Putamen (tissue), 1 donor: Measurements from ENCODE around the gene SND1.

Experiments used
- DNase-seq: peaks from one replicate; pipeline ENCODE4 v3.0.0-alpha.2; 2016; ENCODE audit warnings: low spot score

SND1 gene

GRCh38 chr7:128115821-128116723, 464.1 kb downstream of the SND1 start:
- no peak for DNase-seq

DNA sequence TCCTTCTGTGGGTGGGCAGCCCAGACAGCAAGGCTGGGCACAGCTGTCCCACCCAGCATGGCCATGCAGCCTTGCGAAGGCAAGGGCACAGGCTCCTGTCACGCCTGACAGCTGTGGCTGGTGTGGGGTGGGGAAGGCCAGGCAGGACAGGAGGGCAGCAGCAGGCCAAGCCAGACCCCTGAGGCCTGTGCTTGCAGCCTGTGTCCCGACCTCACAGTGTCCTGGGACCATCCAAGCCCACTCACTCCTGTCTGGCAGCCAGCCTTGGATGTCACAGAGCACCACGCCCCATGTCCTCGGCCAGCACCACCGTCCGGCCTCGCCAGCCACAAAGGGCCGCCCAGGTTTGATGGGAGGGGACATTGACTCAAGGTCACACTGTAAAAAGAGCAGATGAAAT, 464.7 kb downstream of the SND1 start:
- no peak for DNase-seq

- DNase-seq = no peak
Observed at GRCh38 chr7:128117691-128118090, 465.7 kb downstream of the SND1 start.

DNA sequence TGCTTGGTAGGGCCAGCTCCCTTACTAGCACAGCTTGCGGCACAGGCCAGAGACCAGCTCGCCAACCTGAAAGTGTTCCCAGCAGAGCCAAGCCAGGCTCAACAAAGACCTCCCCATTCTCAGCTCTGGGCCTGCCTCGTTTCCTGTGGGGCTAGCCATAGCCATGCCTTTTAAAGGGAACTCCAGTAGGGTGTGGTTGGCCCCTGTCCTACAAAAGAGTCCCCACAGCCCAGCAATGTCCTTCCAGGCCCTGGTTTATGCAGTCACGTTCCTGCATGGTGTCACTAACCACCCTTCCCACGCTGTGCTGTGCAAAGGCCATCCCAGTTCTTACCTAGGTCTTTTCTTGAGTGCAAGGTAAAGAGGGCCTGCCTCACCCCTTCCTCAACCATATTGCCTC, 467.0 kb downstream of the SND1 start:
- no peak for DNase-seq

DNA sequence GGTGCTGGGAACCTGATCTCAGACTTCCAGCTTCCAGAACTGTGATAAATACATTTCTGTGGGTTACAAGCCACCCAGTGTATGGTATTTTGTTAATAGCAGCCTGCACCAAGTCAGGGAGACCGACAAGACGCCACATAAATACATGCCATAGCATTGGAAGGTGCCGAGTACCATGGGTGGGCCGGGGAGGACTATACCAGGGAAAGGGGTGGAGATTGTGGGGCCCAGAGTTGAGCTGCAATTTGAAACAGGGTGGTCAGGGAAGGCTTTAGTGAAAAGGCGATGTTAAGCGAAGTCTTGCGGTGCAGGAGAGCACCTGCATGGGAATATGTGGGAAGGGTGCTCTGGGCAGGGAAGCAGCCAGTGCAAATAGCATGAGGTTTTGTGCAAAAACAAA, 468.1 kb downstream of the SND1 start:
- DNase-seq = no peak

- no peak for DNase-seq
Observed at GRCh38 chr7:128120976-128121490, 469.0 kb downstream of the SND1 start.

DNA sequence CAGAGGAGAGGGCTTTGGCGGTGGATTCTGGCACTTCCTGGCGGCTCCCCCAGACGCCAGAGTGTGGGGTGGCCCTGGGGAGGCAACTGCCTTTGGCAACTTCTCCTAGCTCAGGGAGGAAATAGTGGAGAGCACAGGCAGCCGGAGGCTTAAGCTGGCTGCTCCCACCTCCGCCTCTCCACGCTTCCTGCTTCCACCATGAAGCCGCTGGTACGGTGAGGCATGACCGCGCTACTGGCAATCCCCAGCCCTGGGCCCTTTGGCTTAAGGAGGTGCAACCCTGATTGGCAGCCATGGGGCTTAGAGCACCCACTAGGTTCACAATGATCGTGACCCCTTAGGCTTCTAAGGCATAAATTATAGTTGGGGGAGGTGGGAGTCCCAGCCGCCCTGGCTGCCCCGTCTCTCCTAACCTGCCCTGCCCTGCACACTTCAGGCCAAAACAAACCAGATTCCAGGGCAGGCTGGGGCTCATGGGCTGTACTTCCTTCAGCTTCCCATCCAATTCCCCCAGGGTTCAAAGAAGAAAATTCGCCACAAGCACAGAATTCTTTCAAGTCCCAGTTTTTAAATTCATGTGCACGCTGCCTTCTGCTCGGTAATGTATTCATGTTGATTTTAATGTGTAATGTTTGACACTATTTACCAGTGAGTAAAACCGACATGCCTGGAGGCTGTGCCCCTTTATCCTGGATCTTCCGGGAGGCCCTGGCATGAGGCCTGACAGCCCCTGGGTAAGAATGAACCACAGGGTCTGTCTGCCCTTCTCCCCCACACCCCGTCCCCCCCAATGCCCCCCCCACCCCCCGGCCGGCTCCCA, 469.9 kb downstream of the SND1 start:
- DNase-seq = no peak

- DNase-seq = no peak
Observed at GRCh38 chr7:128122576-128123290, 470.7 kb downstream of the SND1 start.

DNA sequence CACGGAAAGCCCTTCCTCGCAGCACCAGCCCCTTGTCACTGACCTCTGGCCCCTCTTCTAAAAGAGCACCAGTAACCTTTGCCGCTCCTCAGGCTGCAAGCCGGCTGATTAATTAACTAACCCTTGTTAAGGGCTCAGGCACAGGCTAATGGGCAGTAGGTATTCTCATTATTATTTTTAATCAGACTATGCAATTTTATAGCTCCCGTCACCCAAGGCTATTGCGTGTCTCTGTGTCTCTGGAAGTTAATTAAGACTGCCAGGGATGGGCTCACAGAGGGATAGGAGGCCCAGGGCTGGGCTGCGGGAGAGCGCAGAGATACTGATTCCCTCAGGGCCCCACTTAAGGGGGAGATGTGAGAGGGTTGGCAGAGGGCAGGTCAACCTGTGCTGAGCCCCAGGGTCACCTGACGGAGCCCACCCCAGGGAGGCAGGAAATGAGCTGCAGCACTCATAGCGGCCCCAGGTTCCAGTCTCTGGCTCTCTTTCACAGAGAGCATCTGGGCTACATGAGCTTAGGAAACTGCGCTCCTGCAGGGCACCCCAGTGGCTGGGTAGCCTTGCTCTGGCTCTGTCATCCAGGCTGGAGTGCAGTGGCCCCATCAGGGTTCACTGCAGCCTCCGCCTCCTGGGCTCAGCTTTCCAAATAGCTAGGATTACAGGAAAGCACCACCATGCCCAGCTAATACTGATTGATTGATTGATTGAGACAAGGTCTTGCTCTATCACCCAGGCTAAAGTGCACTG, 471.5 kb downstream of the SND1 start:
- DNase-seq = no peak

- DNase-seq = no peak
Observed at GRCh38 chr7:128124786-128125185, 472.8 kb downstream of the SND1 start.

- DNase-seq = no peak
Observed at GRCh38 chr7:128125816-128126215, 473.8 kb downstream of the SND1 start.

DNA sequence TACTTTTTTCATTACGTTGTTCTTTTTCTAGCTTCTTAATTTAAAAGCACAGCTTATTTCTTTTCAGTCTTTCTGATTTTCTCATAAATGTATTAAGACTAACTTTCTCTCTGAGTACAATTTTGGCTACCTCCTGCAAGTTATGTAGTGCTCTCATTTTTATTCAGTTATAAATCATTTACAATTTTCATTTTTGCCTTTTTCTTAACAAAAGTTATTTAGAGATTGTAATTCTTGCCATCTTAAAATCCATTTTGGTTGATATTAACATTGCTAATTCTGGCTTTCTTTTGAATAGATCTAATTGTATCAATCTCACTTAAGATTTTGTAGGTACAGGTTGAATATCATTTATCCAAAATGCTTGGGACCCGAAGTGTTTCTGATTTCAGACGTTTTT, 476.4 kb downstream of the SND1 start:
- DNase-seq = no peak

DNA sequence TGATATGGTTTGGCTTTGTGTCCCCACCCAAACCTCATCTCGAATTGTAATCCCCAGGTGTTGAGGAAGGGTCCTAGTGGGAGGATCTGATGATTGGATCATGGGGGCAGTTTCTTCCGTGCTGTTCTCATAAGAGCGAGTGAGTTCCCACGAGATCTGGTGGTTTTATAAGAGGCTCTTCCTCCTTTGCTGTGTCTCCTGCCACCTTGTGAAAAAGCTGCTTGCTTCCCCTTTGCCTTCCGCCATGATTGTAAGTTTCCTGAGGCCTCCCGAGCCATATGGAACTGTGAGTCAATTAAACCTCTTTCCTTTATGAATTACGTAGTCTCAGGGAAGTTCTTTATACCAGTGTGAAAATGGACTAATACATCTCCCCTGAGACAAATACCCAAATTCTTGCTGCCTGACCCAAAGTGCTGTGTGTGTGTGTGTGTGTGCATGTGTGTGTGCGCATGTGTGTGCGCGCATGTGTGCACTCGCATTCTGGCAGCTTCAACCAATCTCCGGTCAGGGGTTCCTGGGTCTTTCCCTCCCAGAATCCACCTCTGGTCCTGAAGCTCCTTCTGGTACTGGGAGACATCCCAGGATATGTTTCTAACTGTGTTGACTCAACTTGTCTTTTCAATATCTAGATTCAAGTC, 477.4 kb downstream of the SND1 start:
- no peak for DNase-seq

DNA sequence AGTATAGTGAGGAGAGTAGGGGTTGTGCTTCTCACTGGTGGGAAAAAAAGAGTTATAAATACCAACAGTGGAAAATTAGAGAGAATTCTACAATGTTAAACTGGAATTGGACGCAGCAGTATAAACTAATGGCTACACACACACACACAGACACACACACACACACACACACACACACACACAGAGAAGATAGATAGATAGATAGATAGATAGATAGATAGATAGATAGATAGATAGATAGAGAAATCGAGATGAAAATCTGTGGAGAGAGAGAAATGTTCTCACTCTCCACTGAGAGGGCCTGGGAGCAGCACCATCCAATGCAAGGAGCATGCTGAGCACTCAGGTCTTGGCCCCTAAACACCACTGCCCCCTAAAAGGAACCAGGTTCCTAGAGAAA, 479.1 kb downstream of the SND1 start:
- no peak for DNase-seq

GRCh38 chr7:128131731-128132130, 479.7 kb downstream of the SND1 start:
- no peak for DNase-seq

DNA sequence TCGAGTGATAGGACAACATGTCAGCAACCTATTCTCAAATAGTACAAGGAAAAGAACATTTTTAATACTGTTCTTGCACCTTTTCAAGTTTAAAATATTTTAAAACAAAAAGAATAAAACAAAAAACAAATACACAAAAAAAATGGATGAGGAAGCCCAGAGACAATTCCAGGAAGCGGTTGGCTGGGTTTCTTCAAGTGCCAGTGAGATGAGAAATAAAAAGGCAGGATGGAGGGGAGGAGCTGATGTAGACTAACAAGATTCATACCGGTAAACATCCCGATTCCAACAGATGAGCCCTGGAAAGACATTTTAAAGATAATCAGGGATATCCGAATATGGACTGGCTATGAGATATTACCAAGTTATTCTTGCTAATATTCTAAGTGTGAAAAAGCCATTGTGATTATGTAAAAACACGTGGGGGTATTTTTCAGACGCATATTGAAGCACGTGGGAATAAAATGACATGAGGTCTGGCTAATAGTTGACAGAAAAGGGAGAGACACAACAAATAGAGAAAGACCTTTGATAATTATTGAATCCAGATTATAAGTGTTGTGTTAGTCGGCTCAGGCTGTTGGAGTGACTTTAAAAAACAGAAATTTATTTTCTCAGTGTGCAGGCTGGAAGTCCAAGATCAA, 480.6 kb downstream of the SND1 start:
- no peak for DNase-seq

DNA sequence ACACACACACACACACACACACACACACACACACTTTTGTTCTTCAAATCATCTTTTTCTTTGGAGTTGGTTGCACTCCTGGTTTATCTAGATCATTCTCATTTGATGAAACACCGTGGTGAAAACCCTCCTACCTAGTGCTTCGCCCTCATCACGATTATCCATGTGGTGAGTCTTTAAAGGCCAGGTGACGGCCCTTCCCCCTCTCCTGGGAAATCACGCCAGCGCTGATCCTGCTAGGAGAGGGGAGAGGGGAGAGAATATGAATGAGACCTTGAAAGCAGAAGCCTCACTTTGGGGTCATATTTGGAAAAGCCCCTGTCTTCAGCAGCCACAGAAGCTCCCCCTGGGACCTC, 483.1 kb downstream of the SND1 start:
- no peak for DNase-seq

GRCh38 chr7:128135515-128136214, 483.7 kb downstream of the SND1 start:
- peak; percentile 36 for DNase-seq

- no peak for DNase-seq
Observed at GRCh38 chr7:128136215-128136597, 484.2 kb downstream of the SND1 start.

DNA sequence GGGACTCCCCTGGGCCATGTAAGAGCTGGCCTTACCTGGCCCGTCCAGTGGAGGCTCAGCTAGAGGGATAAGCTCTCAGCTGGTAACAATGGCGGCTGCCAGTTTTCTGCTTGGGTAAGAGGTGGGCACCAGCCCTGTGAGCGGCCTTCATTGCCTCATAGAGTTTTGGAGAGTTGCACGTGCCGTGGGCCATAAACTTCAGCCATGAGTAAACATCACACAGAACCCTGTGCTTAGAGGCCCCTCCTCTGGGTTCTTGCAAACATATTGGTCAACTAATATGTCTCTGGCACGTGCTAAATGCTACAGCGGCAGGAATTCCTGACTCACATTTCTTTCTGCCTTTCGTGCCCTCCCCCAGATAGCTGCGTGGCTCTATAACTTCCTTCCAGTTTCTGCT, 485.2 kb downstream of the SND1 start:
- DNase-seq = no peak
